IPS-15b (cell line): ENCODE data around the gene TH.
"Not testable (repeated sequence)": the region's sequence is repeated elsewhere in the genome, so short reads cannot be mapped to it uniquely, and the experiment has no call there.

ENCODE experiments used
- H3K27me3 ChIP-seq: one replicate; pipeline ENCODE4 v1.6.1; 2013; ENCODE audit warnings: low read length; ENCODE audit not compliant: control insufficient read depth, insufficient read depth
- H3K36me3 ChIP-seq: one replicate; pipeline ENCODE4 v1.6.1; 2013; ENCODE audit warnings: low read length; ENCODE audit not compliant: control insufficient read depth, insufficient read depth
- H3K4me1 ChIP-seq: one replicate; pipeline ENCODE4 v1.6.1; 2013; ENCODE audit warnings: mild to moderate bottlenecking, low read length; ENCODE audit not compliant: control insufficient read depth, insufficient read depth
- H3K4me3 ChIP-seq: one replicate; pipeline ENCODE4 v1.5.1; 2013; ENCODE audit warnings: low read depth, low read length
- H3K9ac ChIP-seq: one replicate; pipeline ENCODE4 v1.6.1; 2013; ENCODE audit warnings: low read depth, mild to moderate bottlenecking, low read length
- H3K9me3 ChIP-seq: one replicate; pipeline ENCODE4 v1.6.1; 2013; ENCODE audit warnings: mild to moderate bottlenecking, low read length; ENCODE audit not compliant: control insufficient read depth, insufficient read depth

TH gene

DNA sequence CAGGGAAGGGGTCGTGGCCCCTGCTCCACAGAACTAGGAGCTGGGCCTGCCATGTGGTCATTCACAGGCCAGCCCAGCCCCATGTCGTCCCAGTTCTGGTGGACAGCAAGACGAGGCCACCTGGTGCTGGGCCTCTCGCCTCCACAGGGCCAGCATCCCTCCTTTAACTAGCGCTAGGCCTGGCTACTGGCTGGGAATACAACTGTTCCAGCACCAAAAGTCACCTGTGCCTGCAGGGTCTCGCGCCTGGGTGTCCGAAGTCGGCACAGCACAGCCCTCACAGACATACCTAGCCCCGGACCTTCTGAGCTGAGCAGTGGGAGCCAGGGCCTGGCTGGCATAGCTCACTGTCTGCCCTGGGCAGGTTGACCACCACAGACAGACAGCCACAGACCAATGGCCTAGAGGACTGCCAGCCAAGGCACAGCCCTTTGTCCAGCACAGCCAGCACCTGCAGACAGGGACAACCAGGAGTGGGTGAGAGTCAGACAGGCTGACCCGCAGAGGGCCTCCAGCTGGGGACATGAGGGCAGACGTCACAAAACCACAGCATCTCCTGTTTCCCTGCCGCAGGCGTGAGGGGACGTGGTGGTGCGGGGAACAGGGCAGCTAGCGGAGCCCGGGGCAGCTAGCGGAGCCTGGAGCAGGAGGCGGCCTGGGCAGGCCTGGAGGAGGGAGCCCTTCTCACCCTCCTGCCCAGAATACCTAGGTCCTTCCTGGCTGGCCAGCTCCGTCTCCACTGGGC is 27.2 kb upstream of the TH start:
- Histone ChIP-seq H3K9ac (no peak overlapping the region), H3K36me3 (no peaks in the 10 kb centered on the region), H3K4me1 (no peaks in the 10 kb centered on the region), H3K27me3 (peaks cover 9% of the 10 kb centered on the region), H3K4me3 (no peak overlapping the region), H3K9me3 (no peaks in the 10 kb centered on the region)

DNA sequence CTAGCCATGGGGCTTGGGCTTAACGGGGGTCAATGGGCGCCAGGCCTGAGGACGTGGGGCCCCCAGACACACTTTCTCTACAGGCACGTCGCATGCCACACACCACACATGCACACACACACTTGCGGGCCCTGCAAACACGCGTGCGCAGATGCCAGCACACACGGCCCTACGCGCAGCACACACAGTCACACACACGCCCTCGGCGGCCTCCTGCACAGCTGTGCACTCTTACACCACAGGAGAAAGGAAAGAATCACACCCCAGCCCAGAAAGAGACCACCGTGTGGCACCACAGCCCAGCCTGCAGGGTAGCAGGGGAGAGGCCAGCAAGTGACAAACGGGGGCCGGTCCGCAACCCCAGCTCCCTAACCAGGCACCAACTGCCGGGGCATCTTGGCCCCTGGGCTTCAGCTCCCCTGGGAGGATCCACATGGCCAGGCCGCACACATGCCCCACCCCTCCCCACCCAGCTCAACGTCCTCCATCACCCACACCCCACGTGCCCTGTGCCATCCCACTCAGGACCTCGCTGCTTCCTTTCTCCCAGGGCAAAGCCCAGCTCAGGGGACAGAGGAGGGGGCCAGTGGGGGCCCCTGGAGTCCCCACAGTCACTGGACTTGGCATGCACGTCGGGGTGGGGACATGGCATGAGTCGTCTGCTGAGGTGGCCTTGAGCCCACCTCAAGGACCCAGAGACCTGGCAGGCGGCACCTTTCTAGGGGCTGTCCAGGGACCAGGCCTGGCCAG is 26.3 kb upstream of the TH start:
- H3K27me3 ChIP-seq, result peaks cover 9% of the 10 kb centered on the region
- no peaks in the 10 kb centered on the region for H3K36me3 ChIP-seq
- H3K9ac ChIP-seq, result no peak overlapping the region
- no peak overlapping the region for H3K4me3 ChIP-seq
- H3K9me3 ChIP-seq, result no peaks in the 10 kb centered on the region
- no peaks in the 10 kb centered on the region for H3K4me1 ChIP-seq

DNA sequence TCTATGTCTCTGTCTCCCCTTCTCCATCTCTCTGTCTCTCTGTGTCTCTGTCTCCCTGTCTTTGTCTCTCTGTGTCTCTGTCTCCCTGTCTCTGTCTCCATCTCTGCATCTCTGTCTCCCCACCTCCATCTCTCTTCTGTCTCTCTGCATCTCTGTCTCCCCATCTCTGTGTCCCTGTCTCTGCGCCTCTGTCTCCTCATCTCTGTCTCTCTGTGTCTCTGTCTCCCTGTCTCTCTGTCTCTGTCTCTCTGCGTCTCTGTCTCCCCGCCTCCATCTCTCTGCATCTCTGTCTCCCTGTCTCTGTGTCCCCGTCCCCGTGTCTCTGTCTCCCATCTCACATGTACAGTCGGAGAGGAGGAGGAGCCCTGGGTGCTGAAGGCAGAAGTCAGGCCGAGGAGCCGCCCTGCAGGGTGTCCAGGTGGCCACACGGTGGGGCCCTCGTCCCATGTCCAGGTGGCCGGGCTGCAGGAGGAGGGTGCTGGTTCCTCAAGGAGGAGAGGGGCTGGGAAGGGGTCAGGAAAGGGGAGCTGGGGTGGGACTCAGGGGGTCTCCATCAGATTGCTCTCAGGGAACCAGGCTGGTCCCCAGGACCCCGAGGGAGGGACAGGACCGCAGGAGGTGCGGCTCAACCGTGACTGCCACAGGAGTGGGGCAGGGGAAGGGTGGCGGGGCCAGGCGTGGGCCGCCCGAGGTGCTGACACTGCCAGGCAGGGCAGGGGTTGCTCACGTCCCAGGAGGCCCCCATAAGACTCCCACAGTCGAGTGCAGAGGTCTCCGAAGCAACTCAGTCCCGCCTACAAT is 25.6 kb upstream of the TH start:
- Histone ChIP-seq H3K9me3 (no peaks in the 10 kb centered on the region), H3K9ac (no peak overlapping the region), H3K4me1 (no peaks in the 10 kb centered on the region), H3K27me3 (peaks cover 9% of the 10 kb centered on the region), H3K36me3 (no peaks in the 10 kb centered on the region), H3K4me3 (no peak overlapping the region)

- H3K36me3 ChIP-seq, result no peaks in the 10 kb centered on the region
- no peaks in the 10 kb centered on the region for H3K9me3 ChIP-seq
- no peak overlapping the region for H3K4me3 ChIP-seq
- H3K27me3 ChIP-seq, result peaks cover 9% of the 10 kb centered on the region
- H3K4me1 ChIP-seq, result no peaks in the 10 kb centered on the region
- no peak overlapping the region for H3K9ac ChIP-seq
These were observed 24.1 kb upstream of the TH start for GRCh38 chr11:2195756-2196088.

GRCh38 chr11:2194877-2195755 is 23.5 kb upstream of the TH start:
- no peak overlapping the region for H3K9ac ChIP-seq
- no peak overlapping the region for H3K4me3 ChIP-seq
- no peaks in the 10 kb centered on the region for H3K9me3 ChIP-seq
- no peaks in the 10 kb centered on the region for H3K4me1 ChIP-seq
- H3K36me3 ChIP-seq, result no peaks in the 10 kb centered on the region
- peaks cover 9% of the 10 kb centered on the region for H3K27me3 ChIP-seq

- not testable (repeated sequence) for H3K4me3 ChIP-seq, H3K27me3 ChIP-seq, H3K36me3 ChIP-seq, H3K4me1 ChIP-seq, H3K9ac ChIP-seq, H3K9me3 ChIP-seq
These were observed 22.4 kb upstream of the TH start for GRCh38 chr11:2193888-2194595.

DNA sequence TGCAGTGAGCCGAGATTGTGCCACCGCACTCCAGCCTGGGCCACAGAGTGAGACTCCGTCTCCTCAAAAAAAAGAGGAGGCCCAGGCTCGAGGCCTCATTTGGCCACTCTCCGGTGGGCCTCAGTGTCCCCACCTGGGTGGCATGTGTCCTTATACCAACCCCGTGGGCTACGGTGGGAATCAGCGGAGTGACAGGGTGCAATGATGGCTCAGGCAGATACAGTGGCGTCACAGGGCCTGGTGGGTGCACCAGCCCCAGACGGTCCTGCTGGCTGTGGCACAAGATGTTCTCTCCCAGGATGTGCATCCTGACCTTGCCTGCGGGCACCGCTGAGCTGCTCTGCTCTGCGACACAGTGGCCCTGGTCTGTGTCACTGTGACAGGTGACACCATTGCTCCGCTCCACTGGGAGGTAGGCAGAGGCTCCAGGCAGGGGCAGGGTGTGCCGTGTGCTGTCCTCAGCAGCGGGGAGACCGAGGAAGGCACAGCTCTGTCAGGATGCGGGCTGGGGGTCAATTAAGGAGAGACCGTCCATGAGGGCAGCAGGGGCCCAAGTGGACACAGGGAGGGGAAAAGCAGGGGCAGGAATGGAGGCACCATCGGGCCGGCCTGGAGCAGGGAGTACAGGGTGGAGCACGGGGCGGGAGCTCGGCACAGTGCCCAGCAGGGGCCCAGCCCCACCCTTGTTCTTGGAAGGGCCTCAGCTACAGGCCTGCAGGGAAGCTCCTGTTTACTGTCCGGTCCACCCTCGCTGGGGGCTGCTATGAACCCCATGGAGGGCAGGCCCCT is 21.7 kb upstream of the TH start:
- no peak overlapping the region for H3K9ac ChIP-seq
- H3K4me3 ChIP-seq, result no peak overlapping the region
- no peaks in the 10 kb centered on the region for H3K4me1 ChIP-seq
- H3K9me3 ChIP-seq, result no peaks in the 10 kb centered on the region
- H3K36me3 ChIP-seq, result no peaks in the 10 kb centered on the region
- peaks cover 9% of the 10 kb centered on the region for H3K27me3 ChIP-seq

- Histone ChIP-seq H3K4me1 (no peaks in the 10 kb centered on the region), H3K36me3 (no peaks in the 10 kb centered on the region), H3K27me3 (peaks cover 9% of the 10 kb centered on the region), H3K9me3 (no peaks in the 10 kb centered on the region), H3K4me3 (no peak overlapping the region), H3K9ac (no peak overlapping the region)
These were observed 20.8 kb upstream of the TH start for GRCh38 chr11:2192435-2192834.

DNA sequence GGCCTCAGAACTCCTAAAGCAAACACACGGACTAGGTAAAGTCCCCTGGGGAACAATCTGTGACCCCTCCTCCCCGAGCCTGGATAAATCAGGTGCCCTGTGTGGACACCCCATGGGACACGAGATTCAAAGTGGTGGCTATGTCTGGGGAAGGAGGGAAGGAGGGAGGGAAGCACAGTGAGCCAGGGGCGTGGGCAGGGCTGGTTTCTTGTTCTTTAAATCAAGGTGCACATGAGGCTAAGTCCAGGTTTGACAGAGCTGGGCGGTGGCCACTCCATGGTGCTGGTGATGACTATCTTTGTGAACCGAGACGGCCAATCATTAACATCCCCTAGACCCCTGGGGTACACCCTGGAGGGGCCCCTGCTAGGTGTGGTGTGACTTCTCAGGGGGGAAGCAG is 20.3 kb upstream of the TH start:
- Histone ChIP-seq H3K4me1 (no peaks in the 10 kb centered on the region), H3K9ac (no peak overlapping the region), H3K27me3 (peaks cover 8% of the 10 kb centered on the region)

DNA sequence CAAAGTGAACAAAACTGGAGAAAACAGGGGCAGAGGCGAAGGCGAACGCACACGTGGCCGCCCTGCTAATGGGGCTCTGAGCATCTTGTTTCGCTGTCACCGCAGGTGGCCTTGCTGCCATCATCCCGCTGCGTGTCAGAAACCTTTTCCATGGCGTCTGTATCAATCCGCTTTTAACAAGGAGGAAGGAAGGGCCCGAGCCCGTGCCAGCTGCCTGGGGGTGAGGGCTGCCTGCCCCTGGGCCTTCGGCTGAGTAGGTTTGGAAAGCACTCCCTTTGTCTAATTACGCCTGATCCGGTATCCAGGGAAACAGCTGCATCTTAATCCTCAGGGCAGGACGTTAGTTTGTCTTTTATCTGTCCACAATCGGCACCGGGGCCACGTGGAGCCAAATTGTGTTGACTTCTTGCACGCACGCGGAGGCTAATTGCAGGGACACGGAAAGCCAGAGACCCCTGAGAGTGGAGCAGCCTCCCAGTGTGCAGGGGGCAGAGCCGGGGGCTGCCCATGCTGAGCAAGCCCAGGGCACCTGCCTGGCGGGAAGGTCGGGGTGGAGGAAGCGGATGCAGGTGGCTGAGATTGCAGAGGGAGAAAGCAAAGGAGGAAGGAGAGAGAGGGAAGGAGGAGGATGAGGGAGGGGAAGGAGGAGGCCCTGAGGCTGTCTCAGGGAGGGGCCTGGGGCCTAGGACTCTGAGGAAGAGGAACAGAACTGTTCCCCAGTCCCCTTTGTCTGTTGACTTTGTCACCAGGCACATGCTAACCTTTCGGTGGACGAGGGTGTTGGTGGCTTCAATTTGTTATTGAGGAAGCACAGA is 19.2 kb upstream of the TH start:
- no peak overlapping the region for H3K4me3 ChIP-seq
- no peaks in the 10 kb centered on the region for H3K4me1 ChIP-seq
- H3K9me3 ChIP-seq, result no peaks in the 10 kb centered on the region
- H3K36me3 ChIP-seq, result no peaks in the 10 kb centered on the region
- H3K27me3 ChIP-seq, result no peaks in the 10 kb centered on the region
- no peak overlapping the region for H3K9ac ChIP-seq

More for the DNA sequence above, 20.3 kb upstream of the TH start:
- Histone ChIP-seq H3K36me3 (no peaks in the 10 kb centered on the region), H3K9me3 (no peaks in the 10 kb centered on the region), H3K4me3 (no peak overlapping the region)
